Activated CD4-positive, CD25-positive, alpha-beta regulatory T cell treated with anti-CD3 and anti-CD28 coated beads, Interleukin-2, amount 50 U/mL, for 24 hours (primary cell): ENCODE results near the gene RCCD1.

ENCODE experiments used
- ATAC-seq, 2 donors: fragments of 150-1000 bp; cut with Tn5 transposase; one replicate each; pipeline ENCODE4 v1.10.0; 2021; ENCODE audit warnings: mild to moderate bottlenecking in 1 of 2, moderate library complexity in 1 of 2

Gene RCCD1

DNA sequence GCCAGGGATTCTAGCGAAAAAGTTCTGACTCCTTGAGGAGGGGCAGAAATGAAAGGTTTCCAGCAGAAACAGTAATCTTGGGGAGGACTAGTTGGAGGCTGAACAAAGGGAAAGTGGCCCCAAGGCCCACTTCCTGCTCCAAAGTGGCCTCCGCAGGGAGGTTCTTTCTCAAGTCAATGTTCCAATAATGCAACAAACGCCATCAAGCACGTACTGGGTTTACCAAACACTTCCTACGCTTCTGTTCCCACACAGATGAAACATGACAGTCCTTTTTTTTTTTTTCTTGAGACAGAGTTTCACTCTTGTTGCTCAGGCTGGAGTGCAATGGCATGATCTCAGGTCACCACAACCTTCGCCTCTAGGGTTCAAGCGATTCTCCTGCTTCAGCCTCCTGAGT lies 9.6 kb upstream of the RCCD1 start:
- no peak for ATAC-seq

DNA sequence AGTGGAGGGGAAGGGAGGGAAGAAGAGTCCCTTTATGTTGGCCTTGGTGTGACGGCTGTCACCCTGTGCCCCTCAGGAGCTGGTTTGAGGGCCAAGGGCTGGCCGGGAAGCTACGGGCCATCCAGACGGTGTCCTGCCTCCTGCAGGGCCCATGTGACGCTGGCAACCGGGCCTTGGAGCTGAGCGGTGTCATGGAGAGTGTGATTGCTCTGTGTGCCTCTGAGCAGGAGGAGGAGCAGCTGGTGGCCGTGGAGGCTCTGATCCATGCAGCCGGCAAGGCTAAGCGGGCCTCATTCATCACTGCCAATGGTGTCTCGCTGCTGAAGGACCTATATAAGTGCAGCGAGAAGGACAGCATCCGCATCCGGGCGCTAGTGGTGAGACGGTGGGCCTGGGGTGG lies 8.1 kb upstream of the RCCD1 start:
- ATAC-seq = no peak

DNA sequence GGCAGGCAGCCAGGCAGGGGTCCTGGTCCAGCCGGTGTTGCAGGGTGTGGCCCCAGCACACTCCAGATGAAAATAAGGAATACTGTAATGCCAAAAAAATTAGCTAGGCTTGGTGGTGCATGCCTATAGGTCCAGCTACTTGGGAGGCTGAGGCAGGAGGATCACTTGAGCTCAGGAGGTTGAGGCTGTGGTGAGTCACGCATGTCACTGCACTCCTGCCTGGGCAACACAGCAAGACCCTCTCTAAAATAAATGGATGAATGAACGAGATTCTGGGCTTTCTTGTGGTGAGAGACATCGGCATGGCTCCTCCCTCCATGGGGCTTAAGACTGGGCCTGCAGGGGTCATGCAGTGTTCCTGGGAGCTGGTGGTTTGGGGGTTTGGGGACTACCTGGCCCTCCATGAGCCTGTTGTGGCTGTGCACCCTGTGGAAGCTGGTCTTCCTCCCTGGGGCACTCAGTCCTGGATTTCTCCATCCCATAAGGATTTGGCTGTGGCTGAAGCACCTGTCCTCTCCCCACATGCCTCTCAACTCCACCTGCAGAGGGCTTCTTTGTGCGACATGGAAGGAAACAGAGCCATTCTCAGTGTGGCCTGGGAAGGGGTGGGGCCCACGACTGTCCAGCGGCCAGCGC lies 7.6 kb upstream of the RCCD1 start:
- ATAC-seq = no peak

DNA sequence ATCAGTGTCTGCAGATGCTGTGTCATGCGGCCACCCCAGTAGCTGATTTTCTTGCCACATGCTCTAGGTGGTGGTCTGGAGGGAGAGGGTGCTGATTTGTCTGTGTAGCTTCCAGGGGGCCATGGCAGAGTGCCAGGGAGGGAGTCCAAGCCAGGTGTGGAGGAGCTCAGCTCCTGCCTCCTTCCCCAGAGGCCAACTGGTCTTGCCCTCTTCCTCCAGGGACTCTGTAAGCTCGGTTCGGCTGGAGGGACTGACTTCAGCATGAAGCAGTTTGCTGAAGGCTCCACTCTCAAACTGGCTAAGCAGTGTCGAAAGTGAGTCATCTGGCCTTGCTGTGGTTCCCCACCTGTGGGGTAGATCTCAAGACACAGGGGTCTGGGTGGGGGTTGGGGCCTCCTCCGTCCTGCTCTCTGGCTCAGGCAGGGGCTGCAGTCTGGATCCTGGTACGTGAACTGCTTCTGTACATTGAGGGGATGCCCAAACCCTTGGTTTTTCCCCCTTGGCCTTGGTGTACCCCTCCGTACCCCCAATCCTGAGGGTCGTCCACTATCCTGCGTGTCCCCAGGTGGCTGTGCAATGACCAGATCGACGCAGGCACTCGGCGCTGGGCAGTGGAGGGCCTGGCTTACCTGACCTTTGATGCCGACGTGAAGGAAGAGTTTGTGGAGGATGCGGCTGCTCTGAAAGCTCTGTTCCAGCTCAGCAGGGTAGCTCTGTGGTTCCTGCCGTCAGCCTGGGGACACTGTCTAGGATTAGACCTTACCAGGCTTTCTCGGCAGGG lies 6.9 kb upstream of the RCCD1 start:
- no peak for ATAC-seq

DNA sequence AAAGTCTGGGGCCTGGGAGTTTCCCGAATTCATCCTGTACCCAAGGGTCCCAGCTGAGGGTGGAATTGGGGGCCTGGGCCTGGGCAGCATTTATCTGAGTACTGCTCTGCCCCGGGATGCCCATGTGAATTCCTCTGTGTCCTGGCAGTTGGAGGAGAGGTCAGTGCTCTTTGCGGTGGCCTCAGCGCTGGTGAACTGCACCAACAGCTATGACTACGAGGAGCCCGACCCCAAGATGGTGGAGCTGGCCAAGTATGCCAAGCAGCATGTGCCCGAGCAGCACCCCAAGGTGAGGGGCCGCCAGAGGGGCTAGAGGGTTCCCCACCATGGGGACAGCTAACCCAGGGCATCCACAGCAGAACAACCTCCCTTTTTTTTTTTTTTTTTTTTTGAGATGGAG lies 6.2 kb upstream of the RCCD1 start:
- ATAC-seq = no peak

DNA sequence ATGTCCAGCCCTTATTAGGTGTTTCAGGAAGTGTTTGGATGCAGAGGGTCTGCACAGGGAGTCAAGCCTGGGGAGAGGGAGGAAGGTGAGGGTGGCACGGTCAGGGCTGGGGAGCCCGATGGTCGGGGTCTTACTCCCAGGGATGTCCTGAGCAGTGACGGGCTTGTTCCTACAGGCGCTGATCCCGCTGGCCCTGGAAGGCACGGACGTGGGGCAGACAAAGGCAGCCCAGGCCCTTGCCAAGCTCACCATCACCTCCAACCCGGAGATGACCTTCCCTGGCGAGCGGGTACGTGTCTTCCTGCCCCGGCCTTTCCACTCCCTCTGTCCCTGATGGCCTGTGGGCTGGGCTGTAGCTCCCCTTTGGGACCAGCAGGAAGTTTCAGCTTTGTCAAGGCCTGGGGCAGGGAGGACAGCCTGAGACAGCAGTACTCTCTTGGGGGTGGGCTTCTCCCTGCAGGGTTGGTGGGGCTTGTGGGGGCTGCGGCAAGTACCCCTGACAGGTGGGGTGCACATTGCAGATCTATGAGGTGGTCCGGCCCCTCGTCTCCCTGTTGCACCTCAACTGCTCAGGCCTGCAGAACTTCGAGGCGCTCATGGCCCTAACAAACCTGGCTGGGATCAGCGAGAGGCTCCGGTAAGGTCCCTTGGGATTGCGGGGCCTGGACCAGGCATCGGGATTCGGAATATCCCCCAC lies 4.6 kb upstream of the RCCD1 start:
- no peak for ATAC-seq

DNA sequence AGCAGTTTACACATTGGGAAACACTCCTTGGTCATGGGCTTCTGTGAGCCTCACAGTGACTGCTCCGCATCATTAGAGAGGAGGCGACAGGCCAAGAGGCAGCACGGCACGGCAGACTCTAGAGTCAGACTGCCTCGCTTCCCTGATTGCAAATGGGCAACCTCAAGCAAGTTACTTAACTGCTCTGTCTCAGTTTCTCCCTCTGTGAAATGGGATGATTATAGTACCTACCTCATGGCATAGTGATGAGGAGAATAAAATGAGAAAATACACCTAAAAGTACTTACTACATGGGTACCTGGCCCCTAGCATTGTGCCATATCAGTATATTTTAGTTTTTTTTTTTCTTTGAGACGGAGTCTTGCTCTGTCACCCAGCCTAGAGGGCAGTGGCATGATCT lies 4.0 kb upstream of the RCCD1 start:
- ATAC-seq = no peak

DNA sequence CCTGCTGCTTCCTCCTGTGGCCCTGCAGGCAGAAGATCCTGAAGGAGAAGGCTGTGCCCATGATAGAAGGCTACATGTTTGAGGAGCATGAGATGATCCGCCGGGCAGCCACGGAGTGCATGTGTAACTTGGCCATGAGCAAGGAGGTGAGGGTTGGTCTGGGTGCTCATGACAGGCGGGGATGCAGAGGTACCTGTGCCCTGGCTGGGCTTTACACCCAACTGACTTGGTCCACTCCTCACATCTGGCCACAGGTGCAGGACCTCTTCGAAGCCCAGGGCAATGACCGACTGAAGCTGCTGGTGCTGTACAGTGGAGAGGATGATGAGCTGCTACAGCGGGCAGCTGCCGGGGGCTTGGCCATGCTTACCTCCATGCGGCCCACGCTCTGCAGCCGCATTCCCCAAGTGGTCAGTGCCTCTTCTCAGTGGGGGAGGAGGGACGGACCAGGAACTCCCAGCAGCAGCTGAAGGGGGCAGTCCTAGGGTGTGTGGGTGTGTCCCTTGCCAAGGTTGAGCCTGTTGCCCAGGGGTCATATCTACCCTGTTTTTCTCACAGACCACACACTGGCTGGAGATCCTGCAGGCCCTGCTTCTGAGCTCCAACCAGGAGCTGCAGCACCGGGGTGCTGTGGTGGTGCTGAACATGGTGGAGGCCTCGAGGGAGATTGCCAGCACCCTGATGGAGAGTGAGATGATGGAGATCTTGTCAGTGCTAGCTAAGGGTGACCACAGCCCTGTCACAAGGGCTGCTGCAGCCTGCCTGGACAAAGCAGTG lies 1.6 kb upstream of the RCCD1 start:
- no peak for ATAC-seq

DNA sequence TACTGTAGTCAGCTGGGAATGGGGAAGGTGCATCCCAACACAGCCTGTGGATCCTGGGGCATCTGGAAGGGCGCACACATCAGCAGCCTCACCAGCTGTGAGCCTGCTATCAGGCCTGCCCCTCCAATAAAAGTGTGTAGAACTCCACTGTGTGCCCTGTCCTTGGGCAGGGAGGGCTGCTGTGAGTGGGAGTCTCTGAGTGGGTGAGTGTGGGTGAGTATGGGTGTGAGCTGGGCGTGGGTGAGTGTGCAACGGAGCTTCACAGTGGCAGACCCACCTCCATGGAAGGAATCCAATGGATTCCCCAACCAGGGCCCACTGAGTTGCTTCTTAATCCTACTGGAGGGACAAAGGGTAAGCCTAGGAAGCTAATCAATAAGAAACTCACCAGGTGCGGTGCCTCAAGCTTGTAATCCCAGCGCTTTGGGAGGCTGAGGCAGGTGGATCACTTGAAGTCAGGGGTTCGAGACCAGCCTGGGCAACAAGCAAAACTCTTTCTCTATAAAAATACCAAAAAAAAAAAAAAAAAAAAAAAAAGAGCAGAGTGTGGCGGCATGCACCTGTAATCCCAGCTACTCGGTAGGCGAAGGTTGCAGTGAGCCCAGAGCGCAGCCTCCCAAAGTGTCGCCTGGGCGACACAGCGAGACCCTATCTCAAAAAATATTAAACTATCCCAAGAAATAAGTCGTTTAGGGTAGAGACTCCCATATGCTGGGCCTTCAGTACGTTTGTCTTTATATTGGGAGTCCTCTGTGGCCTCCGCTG lies 555 bp upstream of the RCCD1 start:
- no peak for ATAC-seq

DNA sequence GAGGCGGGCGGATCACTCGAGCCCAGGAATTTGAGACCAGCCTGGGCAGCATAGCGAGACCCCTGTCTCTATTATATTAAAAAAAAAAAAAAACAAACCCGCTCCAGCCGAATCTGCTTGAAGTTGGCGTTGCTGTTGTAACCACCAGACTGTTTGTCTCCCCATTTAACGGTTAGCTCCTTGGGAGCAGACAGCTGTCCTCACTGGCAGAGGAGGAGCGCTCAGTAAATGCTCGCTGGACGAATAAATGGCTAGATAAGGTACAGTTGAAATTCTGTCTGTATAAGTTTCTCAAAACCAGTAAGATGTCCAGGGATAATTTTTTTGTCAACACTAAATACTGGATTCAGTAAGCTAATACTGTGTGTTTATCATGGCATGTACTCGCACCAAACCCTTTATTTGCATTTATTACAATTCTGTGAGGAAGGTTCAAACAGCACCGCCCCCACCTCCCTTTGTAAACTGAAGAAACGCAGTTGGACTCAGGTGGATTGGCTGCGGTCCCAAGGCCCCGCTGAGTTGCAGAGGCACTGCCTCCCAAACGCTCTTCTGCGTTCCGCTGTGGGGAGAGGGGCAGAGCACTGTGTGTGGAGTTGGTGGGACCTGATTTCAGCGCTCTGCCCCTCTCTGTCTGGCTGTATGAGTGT lies 1.1 kb downstream of the RCCD1 start:
- no peak for ATAC-seq

DNA sequence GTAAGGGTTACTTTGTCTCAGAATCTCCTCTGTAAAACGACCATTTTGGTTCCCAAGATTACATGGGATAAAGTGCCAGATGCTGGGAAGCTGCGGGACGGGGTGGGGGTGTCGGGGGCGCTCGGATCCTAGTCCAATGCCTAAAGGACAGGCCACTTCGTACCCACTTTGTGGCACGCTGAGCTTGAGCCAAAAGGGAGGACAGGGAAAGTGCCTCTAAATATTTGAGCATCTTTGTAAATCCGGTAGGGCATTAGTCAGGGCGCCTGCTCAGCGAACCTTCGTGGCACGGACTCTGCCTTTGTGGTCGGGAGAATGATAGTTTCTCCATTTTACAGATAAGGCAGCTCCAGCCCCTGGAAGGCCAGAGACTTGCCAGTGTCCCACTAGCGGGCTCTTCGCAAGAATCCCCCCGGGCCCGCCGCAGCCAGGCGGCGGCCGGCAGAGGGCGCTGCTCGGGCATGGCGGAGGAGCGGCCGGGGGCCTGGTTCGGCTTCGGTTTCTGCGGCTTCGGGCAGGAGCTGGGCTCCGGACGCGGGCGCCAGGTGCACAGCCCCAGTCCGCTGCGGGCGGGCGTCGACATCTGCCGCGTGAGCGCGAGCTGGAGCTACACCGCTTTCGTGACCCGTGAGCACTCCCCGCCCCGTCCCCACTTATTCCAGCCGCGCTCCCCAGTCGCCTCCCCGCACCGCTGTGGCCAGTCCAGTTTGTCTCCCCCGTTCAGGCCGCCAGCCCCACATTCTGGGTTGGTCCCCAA lies 1.8 kb downstream of the RCCD1 start:
- no peak for ATAC-seq

DNA sequence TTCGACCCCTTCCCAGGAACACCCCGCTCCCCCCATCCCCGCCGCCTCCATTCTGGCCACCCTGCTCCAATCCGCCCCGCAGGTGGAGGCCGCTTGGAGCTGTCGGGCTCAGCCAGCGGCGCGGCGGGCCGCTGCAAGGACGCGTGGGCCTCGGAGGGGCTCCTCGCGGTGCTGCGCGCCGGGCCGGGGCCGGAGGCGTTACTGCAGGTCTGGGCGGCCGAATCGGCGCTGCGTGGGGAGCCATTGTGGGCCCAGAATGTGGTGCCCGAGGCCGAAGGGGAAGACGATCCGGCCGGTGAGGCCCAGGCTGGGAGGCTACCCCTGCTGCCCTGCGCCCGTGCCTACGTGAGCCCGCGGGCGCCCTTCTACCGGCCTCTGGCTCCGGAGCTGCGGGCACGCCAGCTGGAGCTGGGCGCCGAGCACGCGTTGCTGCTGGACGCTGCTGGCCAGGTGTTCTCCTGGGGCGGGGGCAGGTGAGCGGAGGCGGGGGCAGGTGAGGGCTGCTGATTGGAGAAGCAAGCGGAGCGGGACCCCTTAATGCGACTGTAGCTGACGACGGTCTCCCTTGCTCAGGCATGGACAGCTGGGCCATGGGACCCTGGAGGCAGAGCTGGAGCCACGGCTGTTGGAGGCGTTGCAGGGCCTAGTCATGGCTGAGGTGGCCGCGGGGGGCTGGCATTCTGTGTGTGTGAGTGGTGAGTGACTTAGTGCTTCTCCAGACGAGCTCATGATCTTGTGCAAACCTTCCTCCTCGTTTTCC lies 2.5 kb downstream of the RCCD1 start:
- no peak for ATAC-seq

DNA sequence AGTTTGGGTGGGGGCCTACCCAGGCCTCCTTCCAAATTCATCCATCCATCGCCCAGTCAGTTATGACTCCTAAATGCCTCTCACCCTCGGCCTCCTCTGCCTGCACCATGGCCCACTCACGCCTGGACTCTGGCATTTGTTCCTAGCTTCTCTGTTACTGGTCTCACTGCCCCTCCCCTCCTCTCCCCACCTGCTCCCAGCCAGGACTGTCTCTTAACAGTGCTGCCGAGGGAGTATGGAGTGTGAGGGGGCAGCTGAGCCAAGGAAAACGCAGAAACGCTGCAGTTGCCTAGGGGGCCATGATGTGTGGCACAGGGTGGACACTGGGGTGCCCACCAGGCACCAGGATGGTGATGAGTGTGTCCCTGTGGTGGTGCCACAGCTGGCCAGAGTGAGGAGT lies 3.1 kb downstream of the RCCD1 start:
- ATAC-seq = no peak

DNA sequence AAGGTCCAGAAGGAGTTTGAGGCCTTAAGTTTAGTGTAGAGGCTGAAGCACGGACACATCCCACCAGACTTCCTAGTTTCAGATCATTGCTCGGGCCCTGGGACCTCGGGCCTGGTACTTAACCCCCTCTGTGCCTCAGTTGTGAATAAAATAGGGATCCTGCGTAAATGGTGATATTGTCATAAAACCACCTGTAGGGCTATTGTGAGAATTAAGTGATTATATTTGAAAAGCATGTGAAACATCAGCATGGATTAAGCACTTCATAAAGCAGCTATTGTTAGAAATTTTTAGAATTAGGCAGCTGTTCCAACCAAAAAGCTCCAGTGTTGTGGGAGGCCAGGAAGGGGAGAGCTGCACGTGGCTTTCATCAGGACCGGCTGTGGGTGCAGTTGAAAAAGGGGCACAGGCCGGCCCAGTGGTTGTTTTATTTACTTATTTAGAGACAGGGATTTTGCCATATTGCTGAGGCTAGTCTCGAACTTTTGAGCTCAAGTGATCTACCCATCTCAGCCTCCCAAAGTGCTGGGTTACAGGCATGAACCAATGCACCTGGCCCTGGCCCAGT lies 4.4 kb downstream of the RCCD1 start:
- ATAC-seq = no peak

DNA sequence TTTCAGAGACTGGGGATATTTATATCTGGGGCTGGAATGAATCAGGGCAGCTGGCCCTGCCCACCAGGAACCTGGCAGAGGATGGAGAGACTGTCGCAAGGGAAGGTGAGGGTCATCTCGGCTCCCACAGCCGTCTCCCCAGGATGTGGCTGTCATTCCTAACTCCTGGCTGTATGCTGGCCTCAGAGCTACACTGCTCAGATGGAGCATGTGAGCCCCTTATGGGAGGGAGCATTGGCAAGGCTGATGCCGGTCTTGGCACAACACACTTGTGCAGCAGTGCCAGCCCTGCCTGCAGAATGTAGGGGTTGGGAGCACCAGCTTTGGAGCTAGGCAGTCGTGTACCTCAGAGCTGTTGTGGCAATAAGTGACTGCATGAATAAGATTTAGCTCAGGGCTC lies 5.2 kb downstream of the RCCD1 start:
- no peak for ATAC-seq

DNA sequence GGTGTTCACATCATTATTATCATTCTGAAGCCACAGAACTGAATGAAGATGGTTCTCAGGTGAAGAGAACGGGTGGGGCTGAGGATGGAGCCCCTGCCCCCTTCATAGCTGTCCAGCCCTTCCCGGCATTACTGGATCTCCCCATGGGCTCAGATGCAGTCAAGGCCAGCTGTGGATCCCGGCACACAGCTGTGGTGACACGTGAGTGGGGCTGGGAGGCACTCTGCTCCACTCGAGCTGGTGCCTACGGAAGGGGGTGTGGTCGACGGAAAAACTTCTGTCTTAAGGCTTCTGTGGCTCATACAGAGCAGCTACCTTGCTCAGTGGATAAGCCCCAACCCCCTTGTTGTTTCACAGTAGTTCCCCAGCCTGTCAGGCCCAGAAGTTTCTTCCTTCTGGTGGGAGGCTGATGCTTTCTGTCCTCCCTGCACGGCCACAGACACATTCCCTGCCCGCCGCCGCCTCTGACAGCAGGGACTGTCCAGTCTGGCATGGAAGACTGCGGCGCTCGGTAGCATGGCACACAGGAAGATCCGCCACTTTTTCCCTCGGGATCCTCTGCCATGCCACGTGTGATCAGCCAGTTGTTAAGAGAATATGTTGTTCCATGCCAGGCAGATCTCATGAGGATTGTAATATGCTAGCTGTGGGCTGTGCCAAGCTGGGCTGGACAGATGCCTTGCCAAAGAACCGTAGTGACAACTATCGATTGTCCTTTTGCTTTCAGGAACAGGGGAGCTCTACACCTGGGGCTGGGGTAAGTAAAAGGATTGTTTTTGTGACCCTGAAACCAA lies 5.8 kb downstream of the RCCD1 start:
- no peak for ATAC-seq

DNA sequence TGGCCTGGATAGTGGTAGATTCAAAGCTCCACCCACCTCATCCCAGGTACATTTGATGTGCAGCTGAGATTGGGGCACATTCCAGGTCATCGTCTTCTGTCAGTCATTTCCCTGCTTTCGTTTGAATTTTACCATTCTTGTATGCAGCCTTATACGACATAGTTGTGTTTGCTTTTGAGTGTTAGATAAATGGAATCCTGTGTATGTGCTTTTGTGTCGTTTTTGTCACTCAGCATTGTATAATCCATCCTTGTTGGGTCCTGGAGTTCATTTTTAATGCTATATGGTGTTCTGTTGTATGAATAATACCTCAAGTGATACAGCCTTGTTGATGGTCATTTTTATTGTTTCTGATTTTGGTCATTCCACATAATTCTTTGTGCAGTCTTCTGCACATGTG lies 7.3 kb downstream of the RCCD1 start:
- no peak for ATAC-seq

DNA sequence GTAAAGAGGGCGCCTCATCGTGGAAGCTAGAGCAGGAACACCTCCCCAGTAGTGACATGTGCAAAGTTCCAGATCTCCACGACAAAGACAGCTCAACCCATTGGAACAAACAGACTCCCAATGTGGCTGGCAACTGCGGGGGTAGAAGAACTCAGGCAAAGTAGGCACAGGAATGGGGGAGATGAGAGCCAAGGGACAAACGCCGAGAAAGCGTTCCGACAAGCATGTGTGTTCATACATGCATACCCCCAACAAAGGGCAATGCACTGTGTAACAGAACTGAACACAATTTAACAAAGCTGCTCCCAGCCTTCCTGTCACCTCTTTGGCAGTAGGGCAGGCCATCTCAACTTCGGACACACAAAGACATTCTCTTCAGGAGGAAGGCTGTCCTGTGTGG lies 11.6 kb downstream of the RCCD1 start:
- ATAC-seq = no peak

DNA sequence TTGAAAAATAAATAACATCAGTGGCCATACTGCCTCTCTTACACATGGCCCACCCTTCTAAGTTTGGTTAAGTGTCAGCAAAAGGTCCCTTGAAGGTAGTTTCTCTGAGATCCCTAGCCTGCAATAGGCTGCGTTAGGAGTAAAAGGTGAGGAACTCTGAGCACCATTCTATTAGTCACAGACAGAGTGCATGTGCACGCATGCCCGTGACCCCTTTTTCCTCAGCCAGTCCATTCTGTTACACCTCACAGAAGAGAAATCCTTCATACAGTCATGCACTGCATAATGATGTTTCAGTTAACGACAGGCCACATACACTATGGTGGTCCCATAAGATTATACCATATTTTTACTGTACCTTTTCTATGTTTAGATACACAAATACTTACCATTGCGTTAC lies 12.5 kb downstream of the RCCD1 start:
- ATAC-seq = no peak
